GM12892 (cell line): ENCODE data around the gene FBXO28.

Experiments used
- POLR2A ChIP-seq: IDR thresholded peaks from 2 replicates; pipeline ENCODE4 v1.6.1; 2011; ENCODE audit warnings: low read depth, low read length, control low read depth
- POLR2AphosphoS5 ChIP-seq: IDR thresholded peaks from 2 replicates; pipeline ENCODE4 v1.6.1; 2011; ENCODE audit warnings: low read depth, low read length, control low read depth
- TAF1 ChIP-seq: IDR thresholded peaks from 2 replicates; pipeline ENCODE4 v1.6.1; 2011; ENCODE audit warnings: low read depth, mild to moderate bottlenecking, control low read depth, low read length, borderline replicate concordance

GRCh38 chr1:224185208-224185607, 71.3 kb downstream of the FBXO28 start:
- no peak for TF ChIP-seq POLR2A
- TF ChIP-seq TAF1: no peak
- no peak for TF ChIP-seq POLR2AphosphoS5
